ENCODE measurements around the gene ETDA. TPM values are rescaled to one million over a fixed set of nuclear protein-coding genes. Genes with fewer than 3 reads are reported as not detected.
"Not testable (repeated sequence)": the region's sequence is repeated elsewhere in the genome, so short reads cannot be mapped to it uniquely, and the experiment has no call there.

The ETDA gene
- total RNA-seq (not detected), polyA plus RNA-seq (ENCODE audit: insufficient read depth in 1 of 8, insufficient read length in 8 of 8, low replicate concordance in 1 of 8) (not detected)
- long read RNA-seq, donor 1, result 0 reads
- long read RNA-seq, donor 2, result 0 reads
- long read RNA-seq, donor 3, result 0 reads
- long read RNA-seq, donor 4, result 0 reads
- long read RNA-seq, donor 5, result 0 reads
- long read RNA-seq, donor 6, result 0 reads
- long read RNA-seq, donor 7, result 0 reads
- long read RNA-seq, donor 8, result 0 reads
- long read RNA-seq, donor 9, result 0 reads
- long read RNA-seq, donor 10, result 0 reads
- long read RNA-seq, donor 11, result 0 reads

- H3K27ac ChIP-seq (ENCODE audit: low read length); H3K4me3 ChIP-seq (ENCODE audit: low read length); H3K4me1 ChIP-seq (ENCODE audit: control insufficient read depth, insufficient read depth, low read length); H3K9me3 ChIP-seq (replicated peaks; ENCODE audit: control insufficient read depth, low read depth, low read length); DNase-seq; H3K27me3 ChIP-seq (ENCODE audit: control insufficient read depth, insufficient read depth, low read length); H3K36me3 ChIP-seq (ENCODE audit: control insufficient read depth, insufficient read depth, low read length): not testable (repeated sequence)
- WGBS (ENCODE audit: insufficient coverage), result no CpG with 5 or more reads among the region's 1 CpG
Observed at GRCh38 chrX:135252011-135252518, at the start of gene ETDA. ETDA (plus strand) TSS chrX:135252061; CDS start chrX:135253277, 1,216 bp downstream.

- not testable (repeated sequence) for H3K9me3 ChIP-seq (replicated peaks; ENCODE audit: control insufficient read depth, low read depth, low read length); H3K4me1 ChIP-seq (ENCODE audit: control insufficient read depth, insufficient read depth, low read length); H3K27me3 ChIP-seq (ENCODE audit: control insufficient read depth, insufficient read depth, low read length); H3K27ac ChIP-seq (ENCODE audit: low read length); H3K4me3 ChIP-seq (ENCODE audit: low read length); DNase-seq; H3K36me3 ChIP-seq (ENCODE audit: control insufficient read depth, insufficient read depth, low read length)
- WGBS (ENCODE audit: insufficient coverage), result no CpG with 5 or more reads among the region's 11 CpGs
Observed at GRCh38 chrX:135206427-135206826, 45.4 kb upstream of the ETDA start.

DNA sequence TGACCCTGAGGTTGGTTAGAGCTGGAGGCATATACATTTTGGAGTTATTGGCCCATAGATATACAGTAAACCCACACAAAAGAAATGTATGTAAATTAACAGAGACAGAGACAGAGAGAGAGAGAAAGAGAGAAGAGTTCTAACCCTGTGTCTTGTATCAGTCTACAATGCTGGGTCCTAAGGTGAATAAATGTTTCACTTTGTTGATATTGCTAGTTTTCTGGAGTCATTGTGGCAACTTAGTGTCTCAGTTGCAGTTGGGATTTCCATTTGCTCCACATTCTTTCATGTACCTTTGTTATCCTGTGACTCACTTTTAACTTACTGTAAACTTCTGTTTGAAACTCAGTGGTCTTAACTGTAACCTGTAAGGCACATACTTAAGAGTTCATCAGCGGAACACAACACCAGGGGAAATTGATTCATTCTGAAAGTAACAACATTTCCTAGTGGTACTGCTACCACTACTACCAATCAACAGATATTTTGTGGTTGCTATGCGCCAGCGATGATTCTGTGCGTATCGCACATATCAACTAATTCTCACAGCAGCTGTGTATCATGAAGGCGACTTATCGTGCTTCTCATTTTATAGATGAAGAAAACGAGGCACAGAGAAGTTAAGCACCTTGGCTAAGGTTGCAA is 38.5 kb upstream of the ETDA start:
- H3K4me3 ChIP-seq (ENCODE audit: low read length), result no peak overlapping the region
- H3K36me3 ChIP-seq (ENCODE audit: control insufficient read depth, insufficient read depth, low read length), result no peaks in the 10 kb centered on the region
- peaks cover 4% of the 10 kb centered on the region for H3K27me3 ChIP-seq (ENCODE audit: control insufficient read depth, insufficient read depth, low read length)
- WGBS (ENCODE audit: insufficient coverage), result 50% methylated on average over 1 of the region's 8 CpGs
- H3K27ac ChIP-seq (ENCODE audit: low read length), result no peak overlapping the region
- H3K9me3 ChIP-seq (replicated peaks; ENCODE audit: control insufficient read depth, low read depth, low read length), result no peaks in the 10 kb centered on the region
- no peak for DNase-seq
- no peaks in the 10 kb centered on the region for H3K4me1 ChIP-seq (ENCODE audit: control insufficient read depth, insufficient read depth, low read length)

DNA sequence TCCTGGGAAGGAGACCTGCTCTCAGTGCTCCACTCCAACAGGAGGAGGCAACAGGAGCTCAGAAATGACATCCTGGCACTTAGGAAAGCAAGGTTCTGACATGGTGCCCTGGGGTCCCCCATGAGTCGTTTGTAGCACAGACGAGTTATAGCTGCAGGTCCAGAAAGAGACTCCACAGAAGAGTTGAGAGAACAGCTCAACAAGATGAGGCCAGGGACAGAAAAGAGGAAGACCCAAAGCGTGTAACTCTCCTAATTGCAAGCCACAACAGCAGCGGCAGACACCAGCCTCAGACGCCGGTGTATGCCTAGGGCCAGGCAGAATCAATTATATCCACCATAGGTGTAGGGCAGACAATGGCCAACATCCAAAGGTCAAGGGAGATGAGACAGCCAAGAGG is 5.9 kb upstream of the ETDA start:
- not testable (repeated sequence) for DNase-seq; H3K9me3 ChIP-seq (replicated peaks; ENCODE audit: control insufficient read depth, low read depth, low read length); H3K27ac ChIP-seq (ENCODE audit: low read length); H3K4me3 ChIP-seq (ENCODE audit: low read length); H3K4me1 ChIP-seq (ENCODE audit: control insufficient read depth, insufficient read depth, low read length); H3K36me3 ChIP-seq (ENCODE audit: control insufficient read depth, insufficient read depth, low read length); H3K27me3 ChIP-seq (ENCODE audit: control insufficient read depth, insufficient read depth, low read length)
- no CpG with 5 or more reads among the region's 6 CpGs for WGBS (ENCODE audit: insufficient coverage)

DNA sequence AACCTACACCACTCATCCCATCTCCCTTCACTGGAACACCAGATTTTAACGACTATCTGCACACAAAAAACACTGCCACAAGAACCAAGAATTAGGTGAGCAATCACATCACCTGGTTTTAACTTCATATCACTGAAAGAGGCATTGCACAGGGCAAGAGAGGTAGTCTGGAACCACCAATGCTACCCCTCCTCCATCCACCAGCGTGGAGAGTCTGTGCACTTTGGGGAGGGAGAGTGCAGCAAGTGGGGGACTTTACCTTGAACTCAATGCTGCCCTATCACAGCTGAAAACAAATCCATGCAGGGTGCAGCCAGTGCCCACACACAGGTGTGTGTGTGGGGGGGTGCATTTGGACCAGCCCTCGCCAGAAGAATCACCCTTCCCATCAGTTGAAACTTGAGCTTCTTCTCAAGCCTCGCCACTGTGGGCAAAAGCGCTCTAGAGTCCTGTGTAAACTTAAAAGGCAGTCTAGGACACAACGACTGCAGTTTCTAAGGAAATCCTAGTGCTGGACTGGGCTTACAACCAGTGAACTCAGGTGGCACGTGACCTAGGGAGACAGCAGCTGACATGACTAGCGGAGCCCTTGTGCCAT is 4.3 kb downstream of the ETDA start:
- H3K27me3 ChIP-seq (ENCODE audit: control insufficient read depth, insufficient read depth, low read length); H3K27ac ChIP-seq (ENCODE audit: low read length); H3K9me3 ChIP-seq (replicated peaks; ENCODE audit: control insufficient read depth, low read depth, low read length); DNase-seq; H3K4me1 ChIP-seq (ENCODE audit: control insufficient read depth, insufficient read depth, low read length); H3K36me3 ChIP-seq (ENCODE audit: control insufficient read depth, insufficient read depth, low read length); H3K4me3 ChIP-seq (ENCODE audit: low read length): not testable (repeated sequence)
- 62% methylated on average over 4 of the region's 8 CpGs for WGBS (ENCODE audit: insufficient coverage)

DNA sequence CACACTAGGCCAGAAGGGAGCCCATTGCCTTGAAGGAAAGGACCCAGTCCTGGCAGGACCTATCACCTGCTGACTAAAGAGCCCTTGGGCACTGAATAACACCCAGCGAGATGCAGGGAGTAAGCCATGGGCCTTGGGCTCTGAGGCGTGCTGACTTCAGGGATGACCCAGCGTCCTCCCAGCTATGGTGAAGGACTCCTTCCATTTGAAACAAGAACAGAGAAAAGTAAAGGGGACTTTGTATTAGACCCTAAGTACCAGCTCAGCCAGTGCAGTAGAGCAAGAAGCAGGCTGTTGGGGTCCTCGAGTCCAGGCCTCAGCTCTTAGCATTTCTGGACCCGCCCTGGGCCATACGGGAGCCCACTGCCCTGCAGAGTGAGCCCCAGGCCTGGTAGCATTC is 5.1 kb downstream of the ETDA start:
- Histone ChIP-seq H3K4me3 (ENCODE audit: low read length) (no peak overlapping the region), H3K9me3 (replicated peaks; ENCODE audit: control insufficient read depth, low read depth, low read length) (no peaks in the 10 kb centered on the region), H3K36me3 (ENCODE audit: control insufficient read depth, insufficient read depth, low read length) (no peaks in the 10 kb centered on the region), H3K27me3 (ENCODE audit: control insufficient read depth, insufficient read depth, low read length) (peaks cover 4% of the 10 kb centered on the region), H3K4me1 (ENCODE audit: control insufficient read depth, insufficient read depth, low read length) (no peaks in the 10 kb centered on the region), H3K27ac (ENCODE audit: low read length) (no peak overlapping the region)
- 84% methylated on average over 4 of the region's 6 CpGs for WGBS (ENCODE audit: insufficient coverage)
- no peak for DNase-seq

DNA sequence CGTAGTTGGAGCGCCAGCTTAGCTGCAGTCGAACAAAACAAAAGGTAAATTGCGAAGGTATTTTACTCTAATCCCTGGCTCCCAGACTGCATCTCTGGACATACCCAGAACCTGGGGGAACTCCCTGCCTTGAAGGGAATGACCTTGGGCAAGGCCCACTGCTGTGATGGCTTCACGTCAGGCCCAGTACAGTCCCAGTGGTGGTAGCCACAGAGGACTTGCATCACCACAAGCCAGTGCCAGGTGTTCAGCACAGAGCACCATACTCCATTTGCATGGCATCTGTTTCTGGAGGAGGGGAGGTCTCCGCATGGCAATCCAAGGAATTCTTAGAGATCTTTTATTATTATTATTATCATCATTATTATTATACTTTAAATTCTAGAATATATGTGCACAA is 5.6 kb downstream of the ETDA start:
- Histone ChIP-seq H3K27me3 (ENCODE audit: control insufficient read depth, insufficient read depth, low read length) (peaks cover 4% of the 10 kb centered on the region), H3K4me3 (ENCODE audit: low read length) (no peak overlapping the region), H3K9me3 (replicated peaks; ENCODE audit: control insufficient read depth, low read depth, low read length) (no peaks in the 10 kb centered on the region), H3K4me1 (ENCODE audit: control insufficient read depth, insufficient read depth, low read length) (no peaks in the 10 kb centered on the region), H3K36me3 (ENCODE audit: control insufficient read depth, insufficient read depth, low read length) (no peaks in the 10 kb centered on the region), H3K27ac (ENCODE audit: low read length) (no peak overlapping the region)
- 100% methylated on average over 2 of the region's 6 CpGs for WGBS (ENCODE audit: insufficient coverage)
- DNase-seq, result no peak

DNA sequence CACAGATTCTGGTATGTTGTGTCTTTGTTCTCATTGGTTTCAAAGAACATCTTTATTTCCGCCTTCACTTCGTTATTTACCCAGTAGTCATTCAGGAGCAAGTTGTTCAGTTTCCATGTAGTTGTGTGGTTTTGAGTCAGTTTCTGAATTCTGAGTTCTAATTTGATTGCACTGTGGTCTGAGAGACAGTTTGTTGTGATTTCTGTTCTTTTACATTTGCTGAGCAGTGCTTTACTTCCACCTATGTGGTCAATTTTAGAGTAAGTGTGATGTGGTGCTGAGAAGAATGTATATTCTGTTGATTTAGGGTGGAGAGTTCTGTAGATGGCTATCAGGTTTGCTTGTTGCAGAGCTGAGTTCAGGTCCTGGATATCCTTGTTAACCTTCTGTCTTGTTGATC is 9.1 kb downstream of the ETDA start:
- H3K27me3 ChIP-seq (ENCODE audit: control insufficient read depth, insufficient read depth, low read length); DNase-seq; H3K4me1 ChIP-seq (ENCODE audit: control insufficient read depth, insufficient read depth, low read length); H3K27ac ChIP-seq (ENCODE audit: low read length); H3K36me3 ChIP-seq (ENCODE audit: control insufficient read depth, insufficient read depth, low read length); H3K9me3 ChIP-seq (replicated peaks; ENCODE audit: control insufficient read depth, low read depth, low read length); H3K4me3 ChIP-seq (ENCODE audit: low read length): not testable (repeated sequence)
- no CpG with 5 or more reads among the region's 2 CpGs for WGBS (ENCODE audit: insufficient coverage)

DNA sequence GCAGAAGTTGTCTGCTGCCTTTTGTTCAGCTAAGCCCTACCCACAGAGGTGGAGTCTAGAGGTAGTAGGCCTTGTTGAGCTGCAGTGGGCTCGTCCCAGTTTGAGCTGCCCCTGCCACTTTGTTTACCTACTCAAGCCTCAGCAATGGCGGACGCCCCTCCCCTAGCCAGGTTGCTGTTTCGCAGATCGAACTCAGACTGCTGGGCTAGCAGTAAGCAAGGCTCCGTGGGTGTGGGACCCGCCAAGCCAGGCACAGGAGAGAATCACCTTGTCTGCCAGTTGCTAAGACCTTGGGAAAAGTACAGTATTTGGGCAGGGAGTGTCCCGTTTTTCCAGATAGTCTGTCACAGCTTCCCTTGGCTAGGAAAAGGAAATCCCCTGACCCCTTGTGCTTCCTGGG is 11.5 kb downstream of the ETDA start:
- DNase-seq; H3K9me3 ChIP-seq (replicated peaks; ENCODE audit: control insufficient read depth, low read depth, low read length); H3K27me3 ChIP-seq (ENCODE audit: control insufficient read depth, insufficient read depth, low read length); H3K4me3 ChIP-seq (ENCODE audit: low read length); H3K27ac ChIP-seq (ENCODE audit: low read length); H3K4me1 ChIP-seq (ENCODE audit: control insufficient read depth, insufficient read depth, low read length); H3K36me3 ChIP-seq (ENCODE audit: control insufficient read depth, insufficient read depth, low read length): not testable (repeated sequence)
- 80% methylated on average over 3 of the region's 8 CpGs for WGBS (ENCODE audit: insufficient coverage)

DNA sequence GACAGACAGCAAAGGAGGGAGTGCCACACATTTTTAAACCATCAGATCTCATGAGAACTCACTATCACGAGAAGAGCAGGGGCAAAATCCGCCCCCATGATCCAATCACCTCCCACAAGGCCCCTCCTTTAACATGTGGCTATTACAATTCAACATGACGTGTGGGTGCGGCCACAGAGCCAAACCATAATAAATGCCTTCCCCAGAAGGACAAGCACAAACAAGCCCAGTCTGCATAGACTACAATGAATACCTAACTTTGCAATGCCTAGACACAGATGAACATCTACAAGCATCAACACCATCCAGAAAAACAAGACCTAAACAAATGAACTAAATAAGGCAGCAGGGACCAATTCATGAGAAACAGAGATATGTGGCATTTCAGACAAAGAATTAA is 12.3 kb downstream of the ETDA start:
- Histone ChIP-seq H3K9me3 (replicated peaks; ENCODE audit: control insufficient read depth, low read depth, low read length) (peaks cover 6% of the 10 kb centered on the region), H3K4me1 (ENCODE audit: control insufficient read depth, insufficient read depth, low read length) (no peaks in the 10 kb centered on the region), H3K27ac (ENCODE audit: low read length) (no peak overlapping the region), H3K36me3 (ENCODE audit: control insufficient read depth, insufficient read depth, low read length) (no peaks in the 10 kb centered on the region), H3K27me3 (ENCODE audit: control insufficient read depth, insufficient read depth, low read length) (no peaks in the 10 kb centered on the region), H3K4me3 (ENCODE audit: low read length) (no peak overlapping the region)
- 57% methylated on average over 2 of the region's 4 CpGs for WGBS (ENCODE audit: insufficient coverage)
- DNase-seq, result no peak
